ENCODE measurements around the gene CHL1.

DNA sequence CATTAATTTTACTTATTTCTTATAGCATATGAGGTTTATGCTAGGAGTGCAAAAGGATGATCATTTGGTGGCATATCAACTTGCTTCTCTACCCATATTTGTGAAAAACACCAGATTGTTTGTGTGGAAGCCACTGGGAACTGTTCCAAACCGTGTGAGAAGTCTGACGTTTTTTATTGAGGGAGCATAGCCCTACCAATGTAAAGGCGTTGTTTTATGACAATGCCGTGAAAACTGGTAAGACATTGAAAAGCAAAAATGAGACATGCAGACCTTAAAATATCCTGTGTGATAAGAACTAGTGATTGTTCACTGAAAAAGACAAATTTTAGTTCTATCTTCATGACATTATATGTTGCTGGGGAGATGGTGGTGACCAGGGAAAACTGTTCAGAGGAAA lies 87.8 kb downstream of the CHL1 start:
- TF ChIP-seq, protein P1, sequence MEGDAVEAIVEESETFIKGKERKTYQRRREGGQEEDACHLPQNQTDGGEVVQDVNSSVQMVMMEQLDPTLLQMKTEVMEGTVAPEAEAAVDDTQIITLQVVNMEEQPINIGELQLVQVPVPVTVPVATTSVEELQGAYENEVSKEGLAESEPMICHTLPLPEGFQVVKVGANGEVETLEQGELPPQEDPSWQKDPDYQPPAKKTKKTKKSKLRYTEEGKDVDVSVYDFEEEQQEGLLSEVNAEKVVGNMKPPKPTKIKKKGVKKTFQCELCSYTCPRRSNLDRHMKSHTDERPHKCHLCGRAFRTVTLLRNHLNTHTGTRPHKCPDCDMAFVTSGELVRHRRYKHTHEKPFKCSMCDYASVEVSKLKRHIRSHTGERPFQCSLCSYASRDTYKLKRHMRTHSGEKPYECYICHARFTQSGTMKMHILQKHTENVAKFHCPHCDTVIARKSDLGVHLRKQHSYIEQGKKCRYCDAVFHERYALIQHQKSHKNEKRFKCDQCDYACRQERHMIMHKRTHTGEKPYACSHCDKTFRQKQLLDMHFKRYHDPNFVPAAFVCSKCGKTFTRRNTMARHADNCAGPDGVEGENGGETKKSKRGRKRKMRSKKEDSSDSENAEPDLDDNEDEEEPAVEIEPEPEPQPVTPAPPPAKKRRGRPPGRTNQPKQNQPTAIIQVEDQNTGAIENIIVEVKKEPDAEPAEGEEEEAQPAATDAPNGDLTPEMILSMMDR (IDR thresholded peaks at IDR 0.05; ENCODE audit: borderline replicate concordance, extremely low read depth, low read length, poor library complexity, severe bottlenecking): no peak
- no peak for TF ChIP-seq EZH2 (IDR thresholded peaks at IDR 0.05; ENCODE audit: borderline replicate concordance, low read depth, low read length, severe bottlenecking)

Measured in DND-41 (cell line).